Measurements from ENCODE around the gene FLNC.

FLNC gene

DNA sequence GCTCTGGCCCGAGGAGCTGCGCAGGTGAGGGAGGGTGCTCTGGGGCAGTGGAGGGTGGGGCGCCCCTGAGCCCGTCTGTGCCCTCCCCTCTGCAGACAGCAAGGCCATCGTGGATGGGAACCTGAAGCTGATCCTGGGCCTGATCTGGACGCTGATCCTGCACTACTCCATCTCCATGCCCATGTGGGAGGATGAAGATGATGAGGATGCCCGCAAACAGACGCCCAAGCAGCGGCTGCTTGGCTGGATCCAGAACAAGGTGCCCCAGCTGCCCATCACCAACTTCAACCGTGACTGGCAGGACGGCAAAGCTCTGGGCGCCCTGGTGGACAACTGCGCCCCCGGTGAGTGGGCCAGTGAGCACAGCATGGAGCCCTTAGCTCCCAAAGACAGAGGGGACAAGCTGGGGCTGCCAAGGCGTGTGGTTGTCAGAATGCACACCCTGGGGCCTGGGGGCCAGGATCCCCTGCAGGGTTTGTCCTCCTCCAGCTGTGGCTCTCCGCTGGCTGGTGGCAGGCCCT, 5.1 kb downstream of the FLNC start:
- in situ Hi-C loops (cut with MboI; ENCODE audit: low pct_unique_long_range_greater_than_20kb, low sequenced_read_pairs, unreplicated experiment): no loop called here
- no peak for DNase-seq (ENCODE audit: low spot score)
- TF ChIP-seq, protein P1, sequence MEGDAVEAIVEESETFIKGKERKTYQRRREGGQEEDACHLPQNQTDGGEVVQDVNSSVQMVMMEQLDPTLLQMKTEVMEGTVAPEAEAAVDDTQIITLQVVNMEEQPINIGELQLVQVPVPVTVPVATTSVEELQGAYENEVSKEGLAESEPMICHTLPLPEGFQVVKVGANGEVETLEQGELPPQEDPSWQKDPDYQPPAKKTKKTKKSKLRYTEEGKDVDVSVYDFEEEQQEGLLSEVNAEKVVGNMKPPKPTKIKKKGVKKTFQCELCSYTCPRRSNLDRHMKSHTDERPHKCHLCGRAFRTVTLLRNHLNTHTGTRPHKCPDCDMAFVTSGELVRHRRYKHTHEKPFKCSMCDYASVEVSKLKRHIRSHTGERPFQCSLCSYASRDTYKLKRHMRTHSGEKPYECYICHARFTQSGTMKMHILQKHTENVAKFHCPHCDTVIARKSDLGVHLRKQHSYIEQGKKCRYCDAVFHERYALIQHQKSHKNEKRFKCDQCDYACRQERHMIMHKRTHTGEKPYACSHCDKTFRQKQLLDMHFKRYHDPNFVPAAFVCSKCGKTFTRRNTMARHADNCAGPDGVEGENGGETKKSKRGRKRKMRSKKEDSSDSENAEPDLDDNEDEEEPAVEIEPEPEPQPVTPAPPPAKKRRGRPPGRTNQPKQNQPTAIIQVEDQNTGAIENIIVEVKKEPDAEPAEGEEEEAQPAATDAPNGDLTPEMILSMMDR (IDR thresholded peaks at IDR 0.05; ENCODE audit: extremely low read depth, insufficient read depth, missing control alignments): no peak

DNA sequence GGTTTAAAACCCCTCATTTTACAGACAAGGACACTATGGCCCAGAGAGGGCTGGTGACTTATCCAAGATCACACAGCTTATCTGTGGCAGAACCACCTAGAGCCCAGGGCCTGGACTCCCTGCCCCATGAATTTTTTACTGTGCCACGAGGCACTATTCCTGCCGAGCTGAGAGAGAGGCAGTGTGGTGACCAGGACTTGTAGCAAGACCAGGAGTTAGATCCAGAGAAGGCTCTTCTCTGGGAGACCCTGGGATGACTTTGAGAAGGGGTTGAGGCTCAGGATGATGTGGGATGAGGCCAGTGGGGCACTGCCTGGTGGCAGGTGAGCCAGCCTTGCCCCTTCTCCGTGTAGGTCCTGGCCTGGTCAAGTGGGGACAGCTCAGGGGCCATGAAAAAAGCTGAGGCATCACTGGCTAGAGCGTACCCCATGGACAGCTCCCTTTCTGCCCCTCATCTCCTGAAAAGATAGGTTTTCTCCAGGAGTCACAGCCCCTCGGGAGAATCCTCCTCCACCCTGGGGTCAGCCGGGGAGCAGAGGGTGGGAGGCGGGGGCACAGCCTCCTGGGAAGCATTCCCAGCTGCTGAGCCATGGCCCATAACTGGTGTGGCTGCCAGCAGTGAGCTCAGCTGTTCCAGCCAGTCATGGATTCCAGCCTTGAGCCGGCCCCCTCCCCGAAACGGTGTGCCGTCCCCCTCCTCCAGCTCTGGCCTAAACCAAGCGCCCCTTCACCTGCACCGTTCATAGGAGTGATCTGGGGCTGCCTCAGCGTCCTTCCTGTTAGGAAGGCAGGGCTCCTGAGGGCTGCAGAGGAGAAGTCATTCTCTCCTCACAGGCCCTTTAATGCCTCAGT, 5.8 kb downstream of the FLNC start:
- TF ChIP-seq, protein P1 (IDR thresholded peaks at IDR 0.05; ENCODE audit: extremely low read depth, insufficient read depth, missing control alignments): no peak
- DNase-seq (ENCODE audit: low spot score): peak; percentile 9
- in situ Hi-C loops (cut with MboI; ENCODE audit: low pct_unique_long_range_greater_than_20kb, low sequenced_read_pairs, unreplicated experiment): no loop called here

DNA sequence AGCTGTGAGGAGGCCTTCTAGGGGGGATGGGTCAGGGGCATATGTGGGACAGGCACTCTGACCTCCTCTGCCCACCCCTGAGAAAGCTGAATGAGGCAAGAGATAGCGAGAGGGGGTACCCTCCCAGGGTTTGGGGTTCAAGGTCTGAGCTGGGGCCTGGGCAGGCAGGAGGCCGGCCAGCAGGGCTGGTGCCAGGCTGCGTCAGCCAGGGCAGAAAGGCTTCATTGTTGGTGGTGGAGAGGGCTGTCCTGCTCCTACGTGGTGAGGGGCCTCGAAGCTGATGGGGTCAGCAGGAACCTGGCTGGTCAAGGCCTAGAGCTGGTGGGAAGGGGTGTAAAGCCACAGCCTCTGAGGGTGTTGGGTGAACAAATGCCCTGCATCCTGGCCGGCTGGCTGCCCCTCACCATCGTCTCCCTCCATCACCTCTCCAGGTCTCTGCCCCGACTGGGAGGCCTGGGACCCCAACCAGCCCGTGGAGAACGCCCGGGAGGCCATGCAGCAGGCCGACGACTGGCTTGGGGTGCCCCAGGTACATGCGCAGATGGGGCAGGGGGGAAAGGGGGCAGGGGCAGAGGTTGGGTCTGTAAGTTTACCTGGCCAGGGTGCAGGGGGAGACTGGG, 6.6 kb downstream of the FLNC start:
- TF ChIP-seq, protein P1 (IDR thresholded peaks at IDR 0.05; ENCODE audit: extremely low read depth, insufficient read depth, missing control alignments): no peak
- in situ Hi-C loops (cut with MboI; ENCODE audit: low pct_unique_long_range_greater_than_20kb, low sequenced_read_pairs, unreplicated experiment): no loop called here
- peak; percentile 11 for DNase-seq (ENCODE audit: low spot score)

DNA sequence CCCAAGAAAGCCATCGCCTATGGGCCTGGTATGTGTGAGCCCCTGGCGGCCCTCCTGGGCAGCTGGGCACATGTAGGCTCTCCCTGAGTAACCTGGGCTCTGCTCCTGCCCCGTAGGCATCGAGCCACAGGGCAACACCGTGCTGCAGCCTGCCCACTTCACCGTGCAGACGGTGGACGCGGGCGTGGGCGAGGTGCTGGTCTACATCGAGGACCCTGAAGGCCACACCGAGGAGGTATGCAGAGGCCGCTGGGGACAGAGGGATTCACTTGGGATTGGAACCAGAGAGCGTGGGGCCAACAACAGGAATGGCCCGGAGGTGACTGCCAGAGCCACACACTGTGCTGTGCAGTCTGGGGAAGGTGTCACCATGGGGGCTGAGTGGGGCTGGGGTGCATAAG, 7.3 kb downstream of the FLNC start:
- in situ Hi-C loops (cut with MboI; ENCODE audit: low pct_unique_long_range_greater_than_20kb, low sequenced_read_pairs, unreplicated experiment): no loop called here
- DNase-seq (ENCODE audit: low spot score): no peak
- TF ChIP-seq, protein P1 (IDR thresholded peaks at IDR 0.05; ENCODE audit: extremely low read depth, insufficient read depth, missing control alignments): no peak

DNA sequence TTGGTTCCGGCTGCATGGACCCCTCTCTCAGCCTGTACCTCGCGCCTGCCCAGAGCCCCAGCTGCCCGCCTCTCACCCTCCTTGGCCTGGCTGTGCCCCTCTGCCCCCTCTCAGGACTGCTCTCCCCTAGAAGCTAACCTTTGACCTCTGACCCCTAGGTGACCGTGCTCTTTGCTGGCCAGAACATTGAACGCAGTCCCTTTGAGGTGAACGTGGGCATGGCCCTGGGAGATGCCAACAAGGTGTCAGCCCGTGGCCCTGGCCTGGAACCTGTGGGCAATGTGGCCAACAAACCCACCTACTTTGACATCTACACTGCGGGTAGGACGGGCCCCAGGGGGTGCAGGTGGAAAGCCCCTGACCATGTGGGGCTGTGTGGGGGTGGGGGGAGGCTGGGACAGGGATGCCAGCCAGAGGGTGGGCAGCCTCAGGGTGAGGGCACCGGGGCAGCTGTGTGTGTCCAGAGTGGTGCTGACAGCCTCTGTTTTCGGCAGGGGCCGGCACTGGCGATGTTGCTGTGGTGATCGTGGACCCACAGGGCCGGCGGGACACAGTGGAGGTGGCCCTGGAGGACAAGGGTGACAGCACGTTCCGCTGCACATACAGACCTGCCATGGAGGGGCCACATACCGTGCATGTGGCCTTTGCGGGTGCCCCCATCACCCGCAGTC, 8.0 kb downstream of the FLNC start:
- TF ChIP-seq, protein P1 (IDR thresholded peaks at IDR 0.05; ENCODE audit: extremely low read depth, insufficient read depth, missing control alignments): no peak
- in situ Hi-C loops (cut with MboI; ENCODE audit: low pct_unique_long_range_greater_than_20kb, low sequenced_read_pairs, unreplicated experiment): no loop called here

DNA sequence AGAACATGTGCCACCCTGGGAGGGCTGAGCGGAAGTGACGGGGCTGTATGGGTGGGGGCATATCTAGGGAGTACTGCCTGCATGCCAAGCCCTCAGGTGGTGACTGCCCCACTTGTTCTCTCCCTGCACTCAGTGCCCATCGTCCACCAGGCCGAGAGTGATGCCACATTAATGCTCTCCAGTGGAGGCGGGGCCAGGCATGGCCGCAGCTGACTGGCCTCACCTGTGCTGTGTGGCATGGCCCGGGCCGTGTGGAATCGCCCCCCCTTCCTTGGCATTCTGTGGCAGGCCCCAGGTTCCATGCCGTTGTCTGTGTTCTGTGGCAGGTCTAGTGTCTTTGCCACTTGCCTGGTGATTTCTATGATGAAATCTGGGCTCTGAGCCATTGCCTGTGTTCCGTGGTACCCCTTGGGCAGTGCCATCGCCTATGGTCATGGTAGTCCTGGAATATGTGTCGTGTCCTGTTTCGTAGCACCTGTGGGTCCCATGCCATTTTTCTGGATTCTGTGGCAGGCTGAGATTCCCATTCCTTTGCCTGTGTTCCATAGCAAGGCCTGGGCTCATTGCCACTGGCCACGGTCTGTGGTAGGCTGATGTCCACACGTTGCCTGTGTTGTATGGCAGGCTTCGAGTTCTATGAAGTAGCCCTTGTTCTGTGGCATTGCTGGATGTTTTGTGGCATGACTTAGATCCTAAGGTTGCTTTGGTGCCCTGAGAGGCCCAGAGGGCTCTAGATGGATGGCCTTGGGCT, 8.9 kb downstream of the FLNC start:
- peak; percentile 10 for DNase-seq (ENCODE audit: low spot score)
- in situ Hi-C loops (cut with MboI; ENCODE audit: low pct_unique_long_range_greater_than_20kb, low sequenced_read_pairs, unreplicated experiment): no loop called here
- TF ChIP-seq, protein P1 (IDR thresholded peaks at IDR 0.05; ENCODE audit: extremely low read depth, insufficient read depth, missing control alignments): no peak

More for the DNA sequence above, 8.0 kb downstream of the FLNC start:
- DNase-seq (ENCODE audit: low spot score): peak; percentile 10

All from GM13977 (cell line).